IPS DF 19.7 (cell line): ENCODE measurements around the gene OPN1MW.
"Not testable (repeated sequence)": the region's sequence is repeated elsewhere in the genome, so short reads cannot be mapped to it uniquely, and the experiment has no call there.

Experiments used
- DNase-seq: peaks from one replicate; pipeline ENCODE4 v3.0.0-alpha.2; 2013; ENCODE audit warnings: low read depth, low spot score

Gene OPN1MW

DNA sequence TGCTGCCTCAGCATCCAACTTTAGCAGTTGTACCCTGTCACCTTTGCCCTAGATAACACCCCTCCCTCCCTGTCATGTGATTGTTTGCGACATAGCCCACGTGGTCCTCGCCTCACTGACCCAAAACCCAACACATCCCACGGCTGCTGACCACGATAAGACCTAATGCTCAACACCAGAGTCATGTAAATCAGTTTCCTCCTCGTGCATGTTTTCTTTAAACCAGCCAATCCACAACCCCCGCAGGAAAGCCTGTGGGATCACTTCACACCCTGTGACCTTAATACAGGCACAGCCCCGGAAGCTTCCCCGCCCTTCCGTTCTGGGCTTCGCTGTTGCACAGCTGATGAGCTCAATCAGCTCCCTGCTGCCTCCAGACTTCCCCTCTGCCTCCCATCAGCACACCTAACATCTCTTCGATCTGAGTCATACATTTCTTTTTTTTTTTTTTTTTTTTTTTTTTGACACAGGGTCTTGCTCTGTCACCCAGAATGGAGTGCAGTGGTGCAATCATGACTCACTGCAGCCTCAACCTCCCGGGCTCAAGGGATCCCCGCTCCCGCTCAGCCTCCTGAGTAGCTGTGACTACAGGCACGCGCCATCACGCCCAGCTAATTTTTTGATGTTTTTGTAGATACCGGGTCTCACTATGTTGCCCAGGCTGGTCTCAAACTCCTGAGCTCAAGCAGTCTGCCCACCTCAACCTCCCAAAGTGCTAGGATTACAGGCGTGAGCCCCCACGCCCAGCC is 27.4 kb downstream of the OPN1MW start:
- not testable (repeated sequence) for DNase-seq

- not testable (repeated sequence) for DNase-seq
Measured at GRCh38 chrX:154211057-154211456, 28.7 kb downstream of the OPN1MW start.

GRCh38 chrX:154211499-154211898 is 29.1 kb downstream of the OPN1MW start:
- not testable (repeated sequence) for DNase-seq

DNA sequence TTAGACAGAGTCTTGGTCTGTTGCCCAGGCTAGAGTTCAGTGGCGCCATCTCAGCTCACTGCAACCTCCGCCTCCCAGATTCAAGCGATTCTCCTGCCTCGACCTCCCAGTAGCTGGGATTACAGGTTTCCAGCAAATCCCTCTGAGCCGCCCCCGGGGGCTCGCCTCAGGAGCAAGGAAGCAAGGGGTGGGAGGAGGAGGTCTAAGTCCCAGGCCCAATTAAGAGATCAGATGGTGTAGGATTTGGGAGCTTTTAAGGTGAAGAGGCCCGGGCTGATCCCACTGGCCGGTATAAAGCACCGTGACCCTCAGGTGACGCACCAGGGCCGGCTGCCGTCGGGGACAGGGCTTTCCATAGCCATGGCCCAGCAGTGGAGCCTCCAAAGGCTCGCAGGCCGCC is 37.1 kb downstream of the OPN1MW start, which contains the start of gene OPN1MW2:
Gene OPN1MW2 (plus strand): TSS at position 301 of the 400 bp plus-strand sequence. CDS start 60 bp downstream, at position 361.
- DNase-seq = not testable (repeated sequence)

DNA sequence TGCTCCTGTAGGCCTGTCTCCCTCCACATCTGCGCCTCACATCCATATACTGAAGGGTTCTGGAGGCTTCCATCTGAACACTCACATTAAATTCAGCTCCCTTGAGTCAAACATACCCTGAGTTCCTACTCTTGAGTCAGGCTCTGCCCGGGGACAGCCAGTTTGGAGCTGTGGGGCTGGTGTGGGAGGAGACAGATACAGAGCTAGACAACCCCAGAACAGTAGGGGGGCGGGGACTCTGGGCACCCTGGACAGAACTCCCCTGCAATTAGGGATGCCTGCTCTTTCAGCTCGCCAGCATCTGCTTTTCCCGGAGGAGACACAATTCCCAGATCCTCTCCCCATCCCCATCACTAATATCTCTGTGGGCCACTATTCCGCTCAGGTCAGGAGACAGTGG is 42.9 kb downstream of the OPN1MW start:
- not testable (repeated sequence) for DNase-seq

GRCh38 chrX:154226706-154227105 is 44.3 kb downstream of the OPN1MW start:
- DNase-seq = not testable (repeated sequence)

DNA sequence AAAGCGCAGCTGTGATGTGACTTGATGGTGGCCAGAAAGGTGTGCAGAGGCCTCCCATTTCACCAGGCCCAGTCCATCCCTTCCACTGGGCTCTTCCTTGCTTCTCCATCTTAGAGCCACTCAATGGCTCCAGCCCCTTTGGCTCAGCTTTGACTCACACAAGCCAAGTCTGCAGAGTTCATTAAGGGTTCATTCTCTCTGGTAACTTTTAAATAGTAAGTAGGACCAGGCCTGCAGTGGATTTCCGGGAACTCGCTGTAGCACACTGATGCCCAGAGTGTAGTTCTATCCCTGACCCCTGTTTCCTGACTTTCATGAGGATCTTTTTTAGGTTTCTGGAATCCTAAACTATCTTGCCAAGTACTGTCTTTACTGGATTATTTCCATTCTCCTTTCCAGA is 49.0 kb downstream of the OPN1MW start:
- DNase-seq = not testable (repeated sequence)

DNA sequence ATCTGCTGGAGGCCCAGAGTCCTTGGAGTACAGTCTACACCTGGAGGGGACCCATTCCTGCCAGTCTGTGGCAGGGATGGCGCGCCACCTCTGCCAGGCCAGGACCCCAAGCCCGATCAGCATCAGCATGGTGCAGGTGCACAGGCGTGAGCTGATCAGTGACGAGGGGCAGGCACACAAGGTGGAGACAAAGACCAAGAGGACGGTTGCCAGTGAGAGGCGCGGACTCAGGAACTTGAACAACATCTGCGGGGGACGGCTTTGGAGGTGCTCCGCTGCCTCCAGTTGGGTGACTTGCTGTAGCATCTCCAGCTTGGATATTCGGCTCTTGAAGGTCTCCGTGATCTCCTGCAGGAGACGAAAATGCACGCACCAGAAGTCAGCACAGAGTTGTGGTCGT is 51.2 kb downstream of the OPN1MW start:
- DNase-seq = not testable (repeated sequence)

DNA sequence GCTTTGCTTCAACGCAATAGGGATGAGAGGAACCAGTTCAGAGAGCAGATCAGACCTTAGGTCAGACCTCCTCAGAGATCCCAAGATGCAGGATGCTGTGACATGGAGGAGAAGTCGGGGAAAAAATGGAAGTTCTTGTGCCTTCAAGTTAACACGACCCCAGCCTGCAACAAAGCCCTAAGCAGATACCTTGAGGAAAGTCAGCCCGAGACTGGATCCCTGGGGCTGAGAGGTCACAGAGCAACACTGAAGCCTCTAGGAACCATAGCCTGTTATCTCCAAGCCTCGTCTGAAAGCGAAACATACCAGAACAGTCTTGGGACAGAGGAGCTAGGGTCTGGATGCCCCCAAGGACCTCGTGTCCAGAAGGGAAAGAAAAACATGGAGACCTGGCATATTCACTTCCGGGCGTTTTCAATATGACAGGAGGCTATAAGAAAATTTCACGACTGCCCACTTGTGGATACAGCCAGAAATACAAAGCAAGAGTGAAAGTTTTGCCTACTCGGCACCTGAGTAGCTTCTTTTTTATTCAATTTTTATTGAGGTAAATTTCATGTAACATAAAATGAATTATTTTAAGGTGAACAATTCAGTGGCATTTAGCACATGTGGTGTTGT is 56.7 kb downstream of the OPN1MW start:
- DNase-seq = not testable (repeated sequence)

GRCh38 chrX:154239982-154240503 is 57.6 kb downstream of the OPN1MW start:
- not testable (repeated sequence) for DNase-seq
